Glomerular visceral epithelial cell (primary cell): ENCODE data around the gene GNB1L.

Experiments used
- DNase-seq: peaks from one replicate; pipeline ENCODE4 v3.0.0-alpha.2; 2016; ENCODE audit errors: extremely low spot score

The GNB1L gene

GRCh38 chr22:19760951-19761724 is 93.5 kb downstream of the GNB1L start:
- no peak for DNase-seq

DNA sequence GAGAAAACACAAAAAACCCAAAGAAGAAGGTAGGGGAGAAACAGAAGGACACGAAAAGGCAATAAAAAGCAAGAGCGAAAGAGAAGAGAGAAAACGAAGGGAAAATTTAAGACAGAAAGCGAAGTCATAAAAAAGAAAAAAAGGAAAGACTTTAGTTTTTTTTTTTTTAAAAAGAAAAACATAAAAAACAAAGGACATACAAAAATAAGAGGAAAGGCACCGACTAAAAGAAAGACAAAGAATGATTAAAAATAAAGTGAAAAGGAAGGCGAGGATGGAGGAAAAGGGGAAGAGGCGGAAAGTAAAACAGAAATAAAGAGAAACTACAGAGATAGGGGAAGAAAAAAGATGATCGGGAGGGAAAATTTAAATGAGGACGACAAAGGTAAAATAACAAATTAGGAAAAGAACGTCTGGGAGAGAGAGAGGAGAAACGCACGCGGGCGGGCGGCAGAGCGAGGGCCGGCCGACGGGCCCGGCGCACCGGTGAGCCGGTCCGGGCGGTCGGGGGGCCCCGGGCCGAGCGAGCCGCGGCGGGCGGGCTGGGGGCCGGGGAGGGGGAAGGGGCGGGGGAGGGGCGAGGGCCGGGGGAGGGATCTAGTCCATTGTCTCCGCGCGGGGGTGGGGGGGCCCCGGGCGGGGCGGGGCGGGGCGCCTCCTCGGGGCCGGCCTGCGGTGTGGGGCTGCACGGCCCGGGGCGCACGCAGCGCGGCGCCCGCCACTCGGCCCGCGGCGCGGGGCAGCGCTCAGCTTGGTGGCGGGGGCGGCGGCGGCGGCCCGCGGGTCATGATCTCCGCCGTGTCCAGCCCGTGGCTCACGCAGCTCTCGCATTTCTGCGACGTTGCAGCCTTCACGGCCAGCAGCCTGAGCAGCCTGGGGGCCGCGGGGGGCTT is 94.4 kb downstream of the GNB1L start, which contains the start of gene TBX1:
Gene TBX1 (plus strand): TSS at position 721 of the 893 bp plus-strand sequence. CDS start 66 bp downstream, at position 787.
- no peak for DNase-seq

DNA sequence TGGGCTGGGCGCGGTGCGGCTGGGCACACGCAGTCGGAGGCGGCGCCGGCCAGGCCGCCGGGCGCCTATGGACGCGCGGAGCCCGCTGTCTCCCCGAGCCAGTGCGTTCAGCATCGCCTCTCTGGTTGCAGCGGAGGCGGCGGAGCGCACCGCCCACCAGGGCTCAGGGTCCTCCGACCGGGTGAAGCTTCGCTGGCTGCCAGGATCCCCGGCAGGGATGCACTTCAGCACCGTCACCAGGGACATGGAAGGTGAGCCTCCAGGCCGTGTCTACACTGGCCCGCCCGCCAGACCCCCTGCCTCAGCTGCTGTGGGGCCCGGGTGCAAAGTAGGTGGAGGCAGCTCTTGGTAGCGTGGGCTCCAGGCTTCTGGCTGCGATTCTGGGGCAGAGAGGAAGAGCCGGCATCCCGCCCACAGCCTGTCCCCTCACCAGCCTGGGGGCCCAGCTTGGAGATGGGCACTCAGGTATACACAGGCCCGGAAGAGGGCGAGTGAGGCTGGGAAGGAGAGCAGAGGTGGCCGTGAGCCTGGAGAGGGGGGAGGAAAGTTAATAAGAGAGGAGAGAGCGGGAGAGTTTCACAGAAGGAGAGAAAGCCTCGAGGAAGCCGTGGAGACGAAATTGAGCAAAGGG is 95.1 kb downstream of the GNB1L start:
- DNase-seq = no peak

GRCh38 chr22:19758896-19759426 is 95.7 kb downstream of the GNB1L start:
- no peak for DNase-seq

DNA sequence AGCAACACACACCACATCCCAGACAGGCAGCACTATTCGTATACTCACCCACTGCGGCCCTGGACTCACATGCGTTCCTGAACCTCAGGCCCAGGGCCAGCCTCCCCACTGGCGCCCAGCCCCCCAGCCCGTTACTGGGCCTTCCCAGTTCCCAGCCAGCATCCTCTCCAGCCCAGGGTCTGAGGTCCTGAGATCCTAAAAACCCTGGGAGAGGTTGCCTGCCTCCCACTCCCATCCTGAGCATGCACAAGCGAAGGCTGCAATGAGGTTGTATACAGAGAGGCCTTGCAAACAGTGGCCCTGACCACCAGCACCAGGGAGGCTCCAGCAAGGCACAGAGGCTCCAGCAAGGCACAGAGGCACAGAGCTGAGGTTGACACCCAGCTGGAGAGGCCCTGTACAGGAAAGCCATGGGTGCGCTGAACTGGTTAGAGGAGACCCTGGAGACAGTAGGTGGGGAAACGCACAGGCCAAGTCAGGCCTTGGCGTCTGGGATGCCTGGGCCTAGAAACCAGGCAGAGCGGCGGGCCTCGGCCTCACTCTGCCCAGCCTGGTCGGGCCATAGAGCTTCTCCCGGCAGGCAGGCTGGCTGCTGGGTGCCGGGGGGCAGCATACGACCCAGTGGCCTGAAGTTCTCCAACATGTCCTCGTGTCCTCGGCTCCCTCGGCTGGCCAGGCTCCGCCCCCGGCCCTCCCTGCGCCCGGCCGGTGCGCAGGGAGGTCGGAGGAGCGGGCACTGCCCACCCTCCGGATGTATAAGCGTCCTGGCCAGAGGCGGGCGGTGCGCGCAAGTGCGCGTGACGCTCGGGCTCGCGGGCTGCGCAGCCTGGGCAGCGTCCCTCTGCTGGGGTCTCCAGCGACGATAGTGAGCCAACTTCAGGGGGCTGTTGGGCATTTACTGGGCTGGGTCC is 96.4 kb downstream of the GNB1L start:
- no peak for DNase-seq

DNA sequence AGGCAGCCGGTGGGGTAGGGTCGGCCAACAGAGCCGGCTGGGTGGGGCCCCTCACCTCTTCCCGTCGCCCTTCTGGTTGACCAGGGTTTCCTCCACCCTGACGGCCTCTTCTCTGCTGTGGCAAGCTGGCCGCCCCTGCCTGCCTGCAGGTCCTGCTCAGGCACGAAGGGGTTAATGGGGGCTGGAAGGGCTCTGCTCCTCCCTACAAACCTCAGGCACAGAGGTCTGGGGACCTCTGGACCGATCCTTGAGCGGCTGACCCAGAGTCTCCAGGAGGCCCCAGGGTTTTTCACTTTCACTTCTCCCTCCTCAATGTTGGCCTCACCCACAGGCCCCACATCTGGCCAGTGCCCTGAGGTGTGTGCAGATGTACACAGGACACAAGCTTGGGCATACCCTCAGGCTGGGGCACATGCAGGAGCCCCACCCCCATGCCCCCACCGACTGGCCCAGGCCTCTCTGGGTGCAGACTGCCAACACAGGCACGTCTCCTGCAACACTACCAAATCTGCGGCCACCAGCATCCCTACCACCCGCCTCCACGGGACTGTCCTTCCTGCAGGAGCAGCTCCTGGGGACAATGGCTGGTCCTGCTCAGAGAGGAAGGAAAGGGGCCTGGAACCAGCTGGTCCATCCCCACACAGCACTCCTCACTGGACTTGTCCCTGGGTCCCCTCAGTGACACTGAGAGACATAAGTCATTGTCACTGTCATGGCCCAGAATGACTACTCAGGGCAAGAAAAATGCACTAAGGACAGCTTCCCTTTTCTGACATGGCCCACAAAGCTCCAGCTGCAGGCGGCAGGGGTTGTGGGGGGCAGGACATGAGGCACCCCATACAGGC is 97.3 kb downstream of the GNB1L start:
- DNase-seq = no peak

- peak; percentile 28 for DNase-seq
These were observed 98.2 kb downstream of the GNB1L start for GRCh38 chr22:19756288-19757128.

DNA sequence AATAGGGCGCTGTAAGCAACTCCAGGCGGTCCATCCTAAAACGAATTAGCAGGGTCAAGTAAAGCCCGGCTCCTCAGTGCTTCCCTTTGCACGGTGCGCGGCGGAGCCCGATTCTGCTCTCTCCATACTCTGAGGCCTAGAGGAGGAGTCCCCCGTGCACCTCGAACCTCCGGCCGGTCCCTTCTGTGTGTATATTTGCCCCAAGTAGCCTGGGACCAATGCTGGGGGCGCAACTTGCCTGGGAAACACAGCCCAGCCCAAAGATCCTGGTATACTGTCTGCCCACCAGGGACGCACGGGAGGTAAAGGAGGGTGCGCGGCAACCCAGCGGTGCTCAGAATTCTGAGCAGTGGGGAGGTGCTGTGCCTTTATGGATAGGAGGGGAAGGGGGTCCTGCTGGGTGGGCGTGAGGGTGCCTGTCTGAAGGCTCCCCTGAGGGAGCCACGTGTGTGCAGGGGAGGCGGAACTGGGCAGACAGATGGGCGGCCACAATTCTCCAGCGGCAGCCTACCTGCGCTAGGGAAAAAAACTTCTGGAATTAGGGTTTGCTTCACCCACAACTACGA is 98.9 kb downstream of the GNB1L start:
- no peak for DNase-seq

GRCh38 chr22:19755145-19755710 is 99.4 kb downstream of the GNB1L start:
- no peak for DNase-seq

DNA sequence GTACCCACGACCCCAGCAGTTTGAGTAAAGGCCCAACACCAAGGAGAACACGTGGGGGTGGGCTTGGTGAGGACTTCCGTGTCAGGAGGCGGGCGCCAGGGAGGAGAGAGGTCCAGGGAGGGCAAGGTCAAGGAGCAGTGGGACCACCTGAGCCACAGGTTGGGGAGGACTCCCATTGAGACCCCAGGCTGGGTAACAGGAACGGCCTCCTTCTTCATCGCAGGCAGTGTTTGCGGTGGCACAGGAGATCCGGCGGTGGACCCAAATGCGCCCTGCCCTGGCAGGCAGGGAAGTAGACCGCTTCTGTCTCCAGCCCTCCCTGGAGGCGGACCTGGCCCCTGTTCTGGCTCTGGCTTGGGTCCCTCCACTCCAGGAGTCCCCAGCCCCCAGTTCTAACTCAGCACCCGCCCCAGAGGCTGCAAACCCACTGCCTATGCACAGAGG is 100.0 kb downstream of the GNB1L start:
- DNase-seq = no peak

DNA sequence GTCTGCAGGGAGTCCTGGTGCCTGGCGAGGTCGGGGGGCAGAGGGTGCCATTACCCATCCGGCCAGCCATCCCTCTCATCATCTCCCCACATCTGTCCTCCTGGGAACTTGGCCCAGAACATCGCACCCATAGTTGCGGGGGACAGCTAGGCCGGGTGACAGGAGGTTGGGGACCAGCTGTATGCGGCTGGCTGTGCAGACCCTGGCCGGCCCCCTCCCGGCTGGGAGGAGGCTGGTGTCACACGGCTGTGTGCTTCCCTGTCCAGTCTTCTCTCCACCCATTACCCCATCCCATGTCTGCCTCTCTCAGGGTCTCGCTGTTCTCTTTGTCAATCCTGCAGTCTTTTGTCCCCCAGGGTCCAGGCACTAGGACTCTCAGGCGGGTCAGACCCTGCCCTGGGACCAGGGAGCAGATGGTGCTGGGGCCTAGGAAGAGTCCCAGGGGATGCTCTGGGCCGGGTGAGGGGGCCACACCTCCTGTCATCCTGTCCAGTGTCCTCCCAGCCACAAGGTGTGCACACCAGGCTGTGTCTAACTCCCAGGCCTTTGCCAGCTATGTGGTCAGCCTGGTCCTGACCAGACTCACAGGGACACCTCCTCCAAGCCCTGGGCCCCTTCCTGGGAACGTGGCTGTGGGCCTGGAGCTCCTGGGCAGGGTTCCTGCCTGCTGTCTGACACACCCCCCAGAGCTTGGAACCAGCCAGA is 100.5 kb downstream of the GNB1L start:
- DNase-seq = no peak

GRCh38 chr22:19753090-19753842 is 101.4 kb downstream of the GNB1L start:
- DNase-seq = no peak

DNA sequence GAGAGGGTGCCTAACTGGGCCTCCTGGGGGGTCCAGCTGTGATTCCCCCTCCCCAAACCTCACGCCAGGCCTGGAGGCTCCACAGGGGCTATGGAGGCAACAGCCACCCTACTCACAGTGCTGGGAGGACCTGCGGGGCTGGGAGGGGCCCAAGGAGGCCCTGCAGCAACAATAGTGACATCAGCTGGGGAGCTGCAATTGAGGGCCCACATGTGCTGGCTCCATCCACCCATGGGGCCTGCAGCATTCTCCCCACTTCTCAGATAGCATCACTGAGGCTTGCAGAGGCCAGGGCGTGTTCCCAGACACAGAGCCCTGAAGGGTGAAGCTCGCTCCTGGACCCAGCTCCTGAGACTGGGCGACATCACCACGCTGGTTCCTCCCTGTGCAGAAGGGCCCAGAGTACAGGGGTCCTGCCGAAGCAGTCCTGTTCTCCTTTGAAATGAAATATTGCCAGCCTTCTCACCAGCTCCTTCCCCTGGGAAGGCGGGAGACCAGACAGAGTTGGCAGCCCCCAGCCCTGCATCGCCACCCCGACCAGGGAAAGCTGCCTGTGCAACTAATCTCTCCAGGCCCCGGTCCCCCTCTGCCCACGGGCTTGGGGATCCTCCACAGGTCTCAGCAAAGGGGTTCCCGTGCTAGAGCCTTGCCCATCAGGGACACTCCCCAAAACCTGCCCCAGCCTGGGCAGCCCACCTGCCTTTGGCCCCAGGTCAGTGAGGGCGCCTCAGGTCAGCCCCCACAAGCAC is 103.0 kb downstream of the GNB1L start:
- DNase-seq = no peak

DNA sequence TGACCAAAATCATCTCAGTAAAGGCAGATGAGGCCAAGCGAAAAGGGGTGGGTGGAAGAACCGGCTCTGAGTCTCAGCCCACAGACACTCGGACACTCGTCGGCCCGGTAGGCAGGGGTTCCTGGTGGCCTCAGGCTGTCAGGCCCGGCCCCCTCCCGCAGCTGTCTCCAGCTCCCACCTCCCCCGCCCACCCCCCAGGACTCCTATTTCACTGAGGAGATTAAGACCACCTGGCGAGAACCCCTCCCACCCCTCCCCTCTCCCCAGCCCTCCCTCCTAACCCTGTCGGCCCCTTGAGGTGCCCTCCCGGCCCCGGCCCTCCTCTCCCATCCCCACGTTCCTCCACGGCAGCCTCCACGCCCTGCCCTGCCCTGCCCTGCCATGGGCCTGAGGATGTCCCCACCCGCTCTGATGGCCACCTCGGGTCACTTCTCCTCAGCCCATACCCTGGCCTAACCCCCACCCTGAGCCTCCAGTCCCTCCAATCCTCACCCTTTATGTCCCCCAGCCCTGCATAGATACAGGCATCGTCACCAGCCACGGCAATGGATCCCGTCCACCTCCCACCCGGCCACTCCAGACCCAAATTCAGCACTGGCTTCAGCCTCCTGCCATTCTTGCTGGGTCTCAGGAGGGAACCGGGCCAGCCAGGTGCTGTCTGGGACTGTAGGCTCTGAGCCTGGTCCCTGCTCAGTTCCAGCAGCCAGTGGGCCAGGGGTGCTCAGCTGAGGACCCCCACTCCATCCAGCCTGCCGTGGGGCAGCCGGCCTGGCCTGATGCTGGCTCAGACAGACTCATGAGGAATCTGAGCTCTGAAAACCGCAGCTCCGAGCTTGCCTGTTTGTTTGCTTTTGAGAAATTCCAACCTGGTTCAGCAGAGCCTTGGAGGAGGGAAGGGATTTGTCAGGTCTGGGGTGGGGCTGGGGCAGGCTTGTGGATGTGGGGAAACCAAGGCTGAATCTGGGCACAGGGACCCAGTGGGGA is 103.9 kb downstream of the GNB1L start:
- DNase-seq = peak; percentile 33

DNA sequence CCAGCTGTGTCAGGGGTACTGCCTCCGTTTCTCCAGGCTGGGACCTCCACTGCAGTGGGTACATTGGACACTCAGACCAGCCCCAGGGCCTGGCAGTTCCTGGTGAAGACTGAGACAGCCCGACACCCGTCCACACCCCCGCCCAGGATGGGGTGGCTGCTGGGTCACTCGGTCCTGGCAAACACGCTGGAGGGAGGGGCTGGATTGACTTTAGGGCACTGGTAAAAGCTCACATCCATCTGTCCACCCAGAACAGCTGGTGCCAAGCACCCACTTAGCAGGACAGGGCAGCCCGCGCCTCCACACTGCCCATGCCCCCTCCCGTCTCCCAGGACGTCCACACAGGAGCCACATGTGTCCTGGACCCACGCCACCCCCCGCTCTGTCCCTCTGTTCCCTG is 104.8 kb downstream of the GNB1L start:
- no peak for DNase-seq
